OCI-LY7 (cell line): Measurements from ENCODE around the gene TDRD3. TPM values are rescaled to one million over a fixed set of nuclear protein-coding genes. Genes with fewer than 3 reads are reported as not detected.

Source experiments
- BruUV-seq: library from RNA; stranded (reverse); fragments of 400-500 nt; replicated peaks from 2 replicates; lab custom pipeline; 2021; lab: Mats Ljungman, UMichigan
- CTCF ChIA-PET: fragments of 300-600 bp; sonication (Branson Sonifier 250); formaldehyde crosslinking; loops from one replicate; lab custom pipeline; 2022; ENCODE audit warnings: antibody characterized with exemption; ENCODE audit not compliant: unreplicated experiment; lab: Charles Lee
- POLR2A ChIA-PET: fragments of 300-600 bp; sonication (Branson Sonifier 250); formaldehyde crosslinking; loops from one replicate; lab custom pipeline; 2022; ENCODE audit warnings: antibody characterized with exemption; lab: Charles Lee
- DNase-seq: peaks from one replicate; pipeline ENCODE4 v3.0.0-alpha.2; 2015; ENCODE audit warnings: low spot score
- H2AFZ ChIP-seq: fragments of 200-600 bp; sonication (generic), shearing (Covaris generic); 2 replicates; pipeline ENCODE4 v1.6.1; 2014; ENCODE audit warnings: mild to moderate bottlenecking, antibody characterized with exemption, low read length, moderate library complexity
- H3K27ac ChIP-seq: fragments of 200-600 bp; sonication (generic); 2 replicates; pipeline ENCODE4 v1.5.1; 2014; ENCODE audit warnings: mixed run types, low read depth, mild to moderate bottlenecking, moderate library complexity, low read length, inconsistent platforms; ENCODE audit not compliant: poor library complexity, severe bottlenecking
- H3K36me3 ChIP-seq: fragments of 200-600 bp; sonication (generic); 2 replicates; pipeline ENCODE4 v1.6.1; 2014; ENCODE audit warnings: mild to moderate bottlenecking, antibody characterized with exemption, low read length, moderate library complexity, mixed read lengths; ENCODE audit not compliant: insufficient read depth
- H3K4me1 ChIP-seq: fragments of 200-600 bp; sonication (generic); 2 replicates; pipeline ENCODE4 v1.5.1; 2014; ENCODE audit warnings: mild to moderate bottlenecking, low read length; ENCODE audit not compliant: insufficient read depth, poor library complexity, severe bottlenecking
- H3K4me2 ChIP-seq: fragments of 200-600 bp; sonication (generic); 2 replicates; pipeline ENCODE4 v1.6.1; 2014; ENCODE audit warnings: mild to moderate bottlenecking, low read length
- H3K4me3 ChIP-seq: fragments of 200-600 bp; sonication (generic); 2 replicates; pipeline ENCODE4 v1.5.1; 2014; ENCODE audit warnings: mild to moderate bottlenecking, low read depth, low read length; ENCODE audit not compliant: poor library complexity, severe bottlenecking
- H3K79me2 ChIP-seq: fragments of 200-600 bp; sonication (generic); 2 replicates; pipeline ENCODE4 v1.6.1; 2016; ENCODE audit warnings: low read depth, mild to moderate bottlenecking, low read length, moderate library complexity, mixed read lengths; ENCODE audit not compliant: insufficient read depth
- H3K9me2 ChIP-seq: fragments of 200-600 bp; sonication (generic); 2 replicates; pipeline ENCODE4 v1.6.1; 2016; ENCODE audit warnings: mild to moderate bottlenecking, low read length, mixed read lengths; ENCODE audit not compliant: insufficient read depth
- H3K9me3 ChIP-seq: fragments of 200-600 bp; sonication (generic); 2 replicates; pipeline ENCODE4 v1.6.1; 2014; ENCODE audit warnings: mild to moderate bottlenecking, mixed run types, low read length, mixed read lengths
- H4K20me1 ChIP-seq: fragments of 200-600 bp; sonication (generic); 2 replicates; pipeline ENCODE4 v1.6.1; 2014; ENCODE audit warnings: mild to moderate bottlenecking, antibody characterized with exemption, low read length, moderate library complexity, mixed read lengths; ENCODE audit not compliant: insufficient read depth
- CTCF ChIP-seq: fragments of 200-600 bp; sonication (generic); conservative IDR thresholded peaks from 2 replicates; pipeline ENCODE4 v1.5.1; 2014; ENCODE audit warnings: mild to moderate bottlenecking, antibody characterized with exemption, low read length, moderate library complexity, mixed read lengths
- EZH2phosphoT487 ChIP-seq: fragments of 200-600 bp; sonication (generic); IDR thresholded peaks from 2 replicates; pipeline ENCODE4 v1.6.1; 2018; ENCODE audit warnings: low read depth, borderline replicate concordance, mild to moderate bottlenecking, mixed run types, antibody characterized with exemption, low read length, moderate library complexity, mixed read lengths
- intact Hi-C: fragments of 100-400 bp; cut with micrococcal nuclease; formaldehyde crosslinking; loops from one replicate; pipeline ENCODE4 v1.10.0; 2022; ENCODE audit not compliant: unreplicated experiment
- total RNA-seq, 2 experiments: library from RNA; depleted of rRNA in 1 of 2; stranded (reverse); fragments of >200 nt in 1 of 2; shearing (Covaris generic) in 1 of 2; gene quantifications; 2 replicates each; pipeline ENCODE4 v1.2.3, GENCODE V29; 2014 to 2022

The TDRD3 gene
- total RNA-seq, 2 experiments from 2014 or later = 13.5 to 17.1 TPM

GRCh38 chr13:60386250-60386649 is 10.8 kb upstream of the TDRD3 start:
- no peak for DNase-seq
- Histone ChIP-seq H3K36me3 (no peaks in the 10 kb centered on the region), H2AFZ (no peak overlapping the region), H3K9me3 (no peaks in the 10 kb centered on the region), H3K79me2 (no peaks in the 10 kb centered on the region), H3K4me1 (no peaks in the 10 kb centered on the region), H3K27ac (no peak overlapping the region), H3K9me2 (no peaks in the 10 kb centered on the region), H3K4me2 (no peak overlapping the region), H3K4me3 (no peak overlapping the region), H4K20me1 (no peaks in the 10 kb centered on the region)
- TF ChIP-seq EZH2phosphoT487 (no peak), CTCF (no peak)
- no TSS peak for BruUV-seq
- ChIA-PET POLR2A (interaction anchor here (1.0 to 1.6 kb wide), 2 partner anchors 9 to 11 kb away, joined by 3 read pairs; no protein-coding TSS in a partner anchor), CTCF (no interaction called here)
- intact Hi-C loops = no loop called here

DNA sequence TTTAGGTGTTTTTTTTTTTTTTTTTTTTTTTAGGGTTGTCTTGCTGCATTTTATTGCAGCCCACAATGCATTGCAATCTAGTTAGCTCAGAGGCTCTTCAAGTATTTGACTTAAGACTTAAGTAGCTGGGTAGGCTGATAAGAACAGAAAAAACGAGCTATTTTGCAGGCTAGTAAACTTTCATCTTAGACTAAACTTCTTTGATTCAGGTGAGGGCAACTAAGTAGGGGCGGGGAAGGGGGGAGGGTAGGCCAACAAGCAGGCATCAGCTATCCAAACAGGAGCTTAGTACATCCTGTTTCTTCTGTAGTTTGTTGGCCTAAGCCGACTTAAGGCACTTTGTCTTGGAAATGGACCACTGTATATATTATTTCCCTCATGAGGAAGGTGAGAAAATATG is 4.9 kb upstream of the TDRD3 start:
- no TSS peak for BruUV-seq
- Histone ChIP-seq H3K4me1 (no peaks in the 10 kb centered on the region), H3K4me2 (no peak overlapping the region), H3K36me3 (no peaks in the 10 kb centered on the region), H3K79me2 (no peaks in the 10 kb centered on the region), H3K9me3 (no peaks in the 10 kb centered on the region), H3K4me3 (no peak overlapping the region), H2AFZ (no peak overlapping the region), H4K20me1 (no peaks in the 10 kb centered on the region), H3K9me2 (no peaks in the 10 kb centered on the region), H3K27ac (no peak overlapping the region)
- ChIA-PET POLR2A (interaction anchor here (0.7 to 0.9 kb wide), 2 partner anchors 87 to 227 kb away, joined by 3 to 16 read pairs; no protein-coding TSS in a partner anchor), CTCF (no interaction called here)
- no peak for TF ChIP-seq CTCF
- TF ChIP-seq EZH2phosphoT487 = no peak
- intact Hi-C loops = no loop called here
- no peak for DNase-seq
